Retinal pigment epithelial cell (primary cell): ENCODE measurements around the gene CXXC1.

Source experiments
- DNase-seq: peaks from one replicate; pipeline ENCODE4 v3.0.0-alpha.2; 2010; ENCODE audit warnings: low read depth
- H3K4me3 ChIP-seq: 2 replicates; pipeline ENCODE4 v1.5.1; 2011; ENCODE audit warnings: mild to moderate bottlenecking, low read length, control low read depth, moderate library complexity
- TF ChIP-seq, protein P1 (sequence below): conservative IDR thresholded peaks from 2 replicates; pipeline ENCODE4 v1.5.1; 2011; ENCODE audit warnings: low read depth, low read length, control low read depth, inconsistent platforms

Gene CXXC1

DNA sequence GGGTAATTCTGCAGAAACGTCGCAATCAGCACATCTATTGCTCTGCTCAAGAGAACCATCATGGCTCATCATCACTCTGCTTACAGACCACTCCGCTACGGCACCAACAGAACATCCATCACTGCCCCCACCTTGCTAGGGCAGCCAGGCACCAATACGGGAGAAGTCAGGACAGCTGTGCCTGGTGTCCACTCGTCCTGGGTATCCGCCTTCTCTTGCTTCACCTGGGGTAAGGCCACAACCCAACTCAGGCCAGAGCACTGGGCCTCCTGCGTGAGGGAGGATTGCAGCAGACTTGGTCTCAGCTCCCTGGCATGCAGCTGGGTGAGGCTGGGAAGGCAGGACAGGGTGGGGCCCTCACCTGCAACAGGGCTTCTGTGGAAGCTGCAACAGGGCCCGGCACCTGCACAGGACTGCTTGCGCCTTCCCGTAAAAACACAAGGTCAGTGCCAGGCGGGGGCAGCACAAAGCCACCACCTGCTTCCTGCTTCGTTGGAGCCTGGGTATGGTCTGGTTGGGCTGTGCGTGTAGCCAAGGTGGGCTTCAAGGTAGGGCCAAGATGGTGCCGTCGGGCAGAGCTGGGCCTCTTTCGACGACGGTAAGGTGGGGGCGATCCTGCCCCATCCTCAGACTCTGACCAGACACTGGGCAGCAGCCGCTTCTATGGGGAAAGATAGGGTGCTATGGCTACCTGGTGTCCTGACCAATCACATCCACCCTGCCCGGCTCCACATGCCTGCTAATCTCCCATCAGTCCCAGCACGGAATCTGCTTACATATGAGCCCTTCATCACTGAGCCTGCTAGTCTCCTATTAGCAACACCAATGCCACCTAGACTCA is 14.1 kb downstream of the CXXC1 start:
- TF ChIP-seq, protein P1, sequence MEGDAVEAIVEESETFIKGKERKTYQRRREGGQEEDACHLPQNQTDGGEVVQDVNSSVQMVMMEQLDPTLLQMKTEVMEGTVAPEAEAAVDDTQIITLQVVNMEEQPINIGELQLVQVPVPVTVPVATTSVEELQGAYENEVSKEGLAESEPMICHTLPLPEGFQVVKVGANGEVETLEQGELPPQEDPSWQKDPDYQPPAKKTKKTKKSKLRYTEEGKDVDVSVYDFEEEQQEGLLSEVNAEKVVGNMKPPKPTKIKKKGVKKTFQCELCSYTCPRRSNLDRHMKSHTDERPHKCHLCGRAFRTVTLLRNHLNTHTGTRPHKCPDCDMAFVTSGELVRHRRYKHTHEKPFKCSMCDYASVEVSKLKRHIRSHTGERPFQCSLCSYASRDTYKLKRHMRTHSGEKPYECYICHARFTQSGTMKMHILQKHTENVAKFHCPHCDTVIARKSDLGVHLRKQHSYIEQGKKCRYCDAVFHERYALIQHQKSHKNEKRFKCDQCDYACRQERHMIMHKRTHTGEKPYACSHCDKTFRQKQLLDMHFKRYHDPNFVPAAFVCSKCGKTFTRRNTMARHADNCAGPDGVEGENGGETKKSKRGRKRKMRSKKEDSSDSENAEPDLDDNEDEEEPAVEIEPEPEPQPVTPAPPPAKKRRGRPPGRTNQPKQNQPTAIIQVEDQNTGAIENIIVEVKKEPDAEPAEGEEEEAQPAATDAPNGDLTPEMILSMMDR = no peak
- no peak for DNase-seq
- no peak overlapping the region for H3K4me3 ChIP-seq

- no peak overlapping the region for H3K4me3 ChIP-seq
- DNase-seq = no peak
Measured at GRCh38 chr18:50272568-50272967, 14.9 kb downstream of the CXXC1 start.

GRCh38 chr18:50268022-50268747 is 19.3 kb downstream of the CXXC1 start:
- peak; percentile 35 for DNase-seq
- peak overlapping the region; percentile 62 for H3K4me3 ChIP-seq
- TF ChIP-seq, protein P1 = peak; percentile 86

More at GRCh38 chr18:50272568-50272967, 14.9 kb downstream of the CXXC1 start:
- TF ChIP-seq, protein P1 = no peak

DNA sequence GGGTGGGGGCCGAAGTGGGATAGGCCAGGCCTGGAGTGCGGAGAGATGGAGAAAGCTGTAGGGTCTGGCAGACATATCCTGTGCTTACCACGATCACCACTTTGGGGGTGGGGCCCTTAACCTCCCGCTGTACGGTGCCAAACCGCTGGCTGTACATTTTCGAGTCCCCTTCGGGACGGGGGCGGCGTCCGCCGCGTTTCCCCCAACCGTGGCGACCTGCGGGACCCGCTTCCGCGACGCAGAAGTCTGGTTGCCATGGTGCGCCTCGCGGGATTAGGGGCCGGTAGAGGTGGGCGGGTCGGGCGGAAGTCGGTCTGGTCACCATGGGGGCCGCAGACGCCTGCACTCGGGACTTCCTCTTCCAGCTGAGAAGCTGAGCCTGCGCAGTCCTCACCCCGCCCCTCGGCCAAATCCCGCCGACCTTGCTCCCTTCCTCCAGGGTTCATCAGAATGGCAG is 21.2 kb downstream of the CXXC1 start, which contains the start of gene CFAP53:
Gene CFAP53, minus strand, starts transcription at position 248 of the 457 bp plus-strand sequence. Its CDS starts 91 bp downstream, at position 157.
- TF ChIP-seq, protein P1 = no peak
- peak within 1 kb of the TSS; percentile 87 for H3K4me3 ChIP-seq
- DNase-seq = peak; percentile 49

DNA sequence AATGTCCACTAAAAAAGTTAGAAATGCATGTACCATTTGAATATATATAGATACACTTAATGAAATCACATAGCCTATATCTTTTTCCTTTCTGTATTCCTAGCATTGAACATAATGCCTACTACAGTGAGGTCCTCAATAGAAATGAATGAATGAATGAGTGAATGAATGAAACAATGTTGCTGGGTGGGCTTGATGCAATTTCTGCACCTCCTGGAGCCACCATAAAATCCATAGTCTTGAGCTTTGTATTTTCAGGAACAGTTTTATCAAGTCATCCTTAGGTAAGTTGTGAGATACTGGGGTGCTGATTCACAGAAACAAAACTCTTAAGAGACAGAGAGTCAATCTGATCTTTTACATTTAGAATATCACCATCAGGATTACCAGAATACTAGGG is 24.5 kb downstream of the CXXC1 start:
- H3K4me3 ChIP-seq = no peak overlapping the region
- TF ChIP-seq, protein P1 = no peak
- no peak for DNase-seq

GRCh38 chr18:50250935-50251334 is 36.6 kb downstream of the CXXC1 start:
- TF ChIP-seq, protein P1 = no peak
- DNase-seq = no peak
- no peak overlapping the region for H3K4me3 ChIP-seq
